ENCODE measurements around the gene GMDS.

The GMDS gene

DNA sequence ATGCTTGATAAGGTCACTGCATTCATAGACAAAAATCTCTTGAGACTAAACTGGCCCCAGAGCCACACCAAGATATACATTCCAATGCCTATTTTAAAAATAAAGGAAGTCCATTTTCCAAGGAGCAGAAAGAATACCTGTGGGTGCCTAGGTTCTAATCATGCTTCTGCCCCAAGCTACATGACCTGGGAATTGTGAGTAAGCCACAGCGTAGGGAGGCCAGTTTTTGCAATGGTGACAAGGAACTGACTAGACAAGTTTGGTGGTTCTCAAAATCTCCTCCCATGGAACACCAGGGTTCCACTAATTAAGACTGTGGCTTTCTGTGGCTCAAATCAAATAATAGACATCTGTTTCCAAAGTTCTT lies 83.3 kb downstream of the GMDS start:
- H3K4me2 ChIP-seq (ENCODE audit: low read length, poor library complexity, severe bottlenecking) = no peak overlapping the region
- H2BK12ac ChIP-seq (ENCODE audit: low read length in 2 of 2) = no peak overlapping the region
- no peak overlapping the region for H3K14ac ChIP-seq (ENCODE audit: low read length in 2 of 2)
- H2AFZ ChIP-seq (ENCODE audit: low read depth, low read length) = no peak overlapping the region
- no peak overlapping the region for H3K23ac ChIP-seq (ENCODE audit: low read length in 2 of 2)
- H3K27ac ChIP-seq (ENCODE audit: low read length, poor library complexity, severe bottlenecking) = no peak overlapping the region
- H4K8ac ChIP-seq (ENCODE audit: low read length) = no peak overlapping the region
- H2BK15ac ChIP-seq (ENCODE audit: low read depth, poor library complexity, severe bottlenecking) = no peak overlapping the region
- H3K4me1 ChIP-seq (ENCODE audit: control insufficient read depth, insufficient read depth, low read depth, low read length) = peaks cover 8% of the 10 kb centered on the region
- H3K4me3 ChIP-seq (ENCODE audit: insufficient read depth in 1 of 2, low read depth in 1 of 2, low read length in 2 of 2) = no peak overlapping the region
- H3K18ac ChIP-seq (ENCODE audit: low read depth in 1 of 2, low read length in 2 of 2) = no peak overlapping the region
- H2BK5ac ChIP-seq (ENCODE audit: low read depth, low read length, poor library complexity, severe bottlenecking) = no peak overlapping the region
- no peak overlapping the region for H2AK5ac ChIP-seq (ENCODE audit: low read length, severe bottlenecking)
- H3K27me3 ChIP-seq (ENCODE audit: control insufficient read depth in 1 of 2, insufficient read depth in 1 of 2, low read length in 2 of 2) = no peaks in the 10 kb centered on the region
- H2BK120ac ChIP-seq (ENCODE audit: low read depth, low read length) = no peak overlapping the region
- no peak overlapping the region for H3K9ac ChIP-seq (ENCODE audit: low read length)
- no peak for DNase-seq
- no peak overlapping the region for H4K91ac ChIP-seq (ENCODE audit: low read length)
- H3K4ac ChIP-seq (ENCODE audit: low read depth in 1 of 2, low read length in 2 of 2) = no peak overlapping the region
- peaks cover 29% of the 10 kb centered on the region for H3K79me1 ChIP-seq (replicated peaks; ENCODE audit: low read length, poor library complexity, severe bottlenecking)
- no peaks in the 10 kb centered on the region for H3K36me3 ChIP-seq (ENCODE audit: control insufficient read depth in 1 of 2, insufficient read depth in 2 of 2, low read depth in 1 of 2, low read length in 2 of 2)
- WGBS = 100% methylated on average over 1 of the region's 1 CpG
- H3K9me3 ChIP-seq (ENCODE audit: control insufficient read depth, low read length) = no peaks in the 10 kb centered on the region

DNA sequence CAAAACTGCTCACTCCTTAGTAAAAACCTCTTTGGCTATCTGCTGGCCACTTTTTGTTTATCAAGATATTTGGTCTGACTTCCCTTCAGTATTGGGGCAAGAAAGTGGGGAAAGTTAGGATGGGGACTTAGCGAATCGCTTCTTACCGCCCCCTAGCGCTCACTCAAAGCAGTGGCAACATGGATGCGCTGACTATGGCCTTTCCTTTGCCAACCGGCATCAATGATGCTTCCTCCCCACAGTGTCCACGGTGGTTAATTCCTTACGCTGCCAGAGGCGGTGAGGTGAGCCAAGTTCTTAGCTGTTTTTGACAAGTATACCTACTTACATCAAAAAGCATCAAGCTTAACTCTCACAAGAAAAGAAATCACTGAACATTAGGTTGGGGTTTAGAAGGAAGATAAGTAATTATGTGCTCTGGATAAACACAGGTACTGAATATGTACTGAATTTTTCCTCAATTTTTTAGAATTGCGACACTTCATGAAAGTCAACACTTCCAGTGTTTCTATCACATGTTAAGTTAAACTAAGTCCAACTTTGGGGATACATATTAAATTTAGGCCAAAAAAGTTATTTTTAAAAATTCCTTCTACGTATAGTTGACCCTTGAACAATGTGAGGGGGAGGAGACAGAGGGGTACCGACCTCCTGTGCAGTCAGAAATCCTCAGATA lies 86.7 kb downstream of the GMDS start:
- no peaks in the 10 kb centered on the region for H3K36me3 ChIP-seq (ENCODE audit: control insufficient read depth in 1 of 2, insufficient read depth in 2 of 2, low read depth in 1 of 2, low read length in 2 of 2)
- H4K8ac ChIP-seq (ENCODE audit: low read length) = no peak overlapping the region
- no peak overlapping the region for H2BK120ac ChIP-seq (ENCODE audit: low read depth, low read length)
- no peak overlapping the region for H2BK5ac ChIP-seq (ENCODE audit: low read depth, low read length, poor library complexity, severe bottlenecking)
- WGBS = 49% methylated on average over 8 of the region's 12 CpGs
- peak overlapping the region; percentile 53 for H3K9ac ChIP-seq (ENCODE audit: low read length)
- no peak overlapping the region for H2BK15ac ChIP-seq (ENCODE audit: low read depth, poor library complexity, severe bottlenecking)
- no peak overlapping the region for H3K4me3 ChIP-seq (ENCODE audit: insufficient read depth in 1 of 2, low read depth in 1 of 2, low read length in 2 of 2)
- H3K27ac ChIP-seq (ENCODE audit: low read length, poor library complexity, severe bottlenecking) = no peak overlapping the region
- H4K91ac ChIP-seq (ENCODE audit: low read length) = no peak overlapping the region
- H3K14ac ChIP-seq (ENCODE audit: low read length in 2 of 2) = no peak overlapping the region
- no peak overlapping the region for H3K18ac ChIP-seq (ENCODE audit: low read depth in 1 of 2, low read length in 2 of 2)
- no peak overlapping the region for H3K4ac ChIP-seq (ENCODE audit: low read depth in 1 of 2, low read length in 2 of 2)
- no peaks in the 10 kb centered on the region for H3K27me3 ChIP-seq (ENCODE audit: control insufficient read depth in 1 of 2, insufficient read depth in 1 of 2, low read length in 2 of 2)
- no peak overlapping the region for H3K23ac ChIP-seq (ENCODE audit: low read length in 2 of 2)
- H3K4me2 ChIP-seq (ENCODE audit: low read length, poor library complexity, severe bottlenecking) = no peak overlapping the region
- DNase-seq = peak; percentile 18
- no peak overlapping the region for H2BK12ac ChIP-seq (ENCODE audit: low read length in 2 of 2)
- no peak overlapping the region for H2AK5ac ChIP-seq (ENCODE audit: low read length, severe bottlenecking)
- H3K4me1 ChIP-seq (ENCODE audit: control insufficient read depth, insufficient read depth, low read depth, low read length) = peaks cover 6% of the 10 kb centered on the region
- H2AFZ ChIP-seq (ENCODE audit: low read depth, low read length) = no peak overlapping the region
- no peaks in the 10 kb centered on the region for H3K9me3 ChIP-seq (ENCODE audit: control insufficient read depth, low read length)
- H3K79me1 ChIP-seq (replicated peaks; ENCODE audit: low read length, poor library complexity, severe bottlenecking) = peaks cover 17% of the 10 kb centered on the region

DNA sequence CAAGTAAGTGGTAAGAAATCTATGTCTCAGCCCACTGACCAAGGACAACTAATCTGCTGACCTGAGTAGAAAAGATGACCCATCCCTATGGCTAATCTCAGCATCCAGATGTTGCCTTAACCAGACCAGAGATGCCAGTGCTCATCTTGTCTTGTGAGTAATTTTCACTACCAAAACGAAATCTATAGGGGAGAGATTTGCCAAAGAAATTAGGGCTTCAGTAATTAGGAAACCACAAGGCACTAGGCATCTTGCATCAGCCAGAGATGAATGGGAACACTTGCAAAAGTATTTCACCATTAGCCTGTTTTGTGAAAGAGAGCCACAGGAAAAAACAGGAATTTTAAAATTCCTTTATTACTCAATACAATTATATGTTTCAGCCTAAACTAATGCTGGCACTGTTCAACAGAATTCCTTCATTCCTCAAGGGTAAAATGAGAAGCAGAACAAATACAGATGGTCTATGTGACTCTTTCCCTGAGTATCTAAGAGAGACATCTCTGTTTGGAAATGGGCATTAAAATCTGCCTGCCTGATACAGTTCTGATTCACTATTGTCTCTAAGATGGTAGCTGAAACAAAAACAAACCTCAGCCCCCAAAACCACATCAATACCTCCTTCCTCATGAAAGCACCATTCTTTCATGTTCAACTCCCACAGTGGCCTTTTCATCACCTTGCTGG lies 87.8 kb downstream of the GMDS start:
- H3K79me1 ChIP-seq (replicated peaks; ENCODE audit: low read length, poor library complexity, severe bottlenecking) = peaks cover 10% of the 10 kb centered on the region
- H2BK120ac ChIP-seq (ENCODE audit: low read depth, low read length) = no peak overlapping the region
- no peak overlapping the region for H3K4me2 ChIP-seq (ENCODE audit: low read length, poor library complexity, severe bottlenecking)
- H3K9ac ChIP-seq (ENCODE audit: low read length) = peak overlapping the region; percentile 53
- no peak overlapping the region for H3K18ac ChIP-seq (ENCODE audit: low read depth in 1 of 2, low read length in 2 of 2)
- no peak overlapping the region for H3K4me3 ChIP-seq (ENCODE audit: insufficient read depth in 1 of 2, low read depth in 1 of 2, low read length in 2 of 2)
- H3K36me3 ChIP-seq (ENCODE audit: control insufficient read depth in 1 of 2, insufficient read depth in 2 of 2, low read depth in 1 of 2, low read length in 2 of 2) = no peaks in the 10 kb centered on the region
- DNase-seq = peak; percentile 9
- 87% methylated on average over 1 of the region's 1 CpG for WGBS
- no peak overlapping the region for H2BK15ac ChIP-seq (ENCODE audit: low read depth, poor library complexity, severe bottlenecking)
- H3K14ac ChIP-seq (ENCODE audit: low read length in 2 of 2) = no peak overlapping the region
- H2BK5ac ChIP-seq (ENCODE audit: low read depth, low read length, poor library complexity, severe bottlenecking) = no peak overlapping the region
- H2AFZ ChIP-seq (ENCODE audit: low read depth, low read length) = no peak overlapping the region
- no peak overlapping the region for H4K8ac ChIP-seq (ENCODE audit: low read length)
- H2AK5ac ChIP-seq (ENCODE audit: low read length, severe bottlenecking) = no peak overlapping the region
- no peaks in the 10 kb centered on the region for H3K9me3 ChIP-seq (ENCODE audit: control insufficient read depth, low read length)
- no peak overlapping the region for H4K91ac ChIP-seq (ENCODE audit: low read length)
- peaks cover 4% of the 10 kb centered on the region for H3K4me1 ChIP-seq (ENCODE audit: control insufficient read depth, insufficient read depth, low read depth, low read length)
- peak overlapping the region; percentile 32 for H3K27ac ChIP-seq (ENCODE audit: low read length, poor library complexity, severe bottlenecking)
- no peak overlapping the region for H3K23ac ChIP-seq (ENCODE audit: low read length in 2 of 2)
- no peak overlapping the region for H3K4ac ChIP-seq (ENCODE audit: low read depth in 1 of 2, low read length in 2 of 2)
- no peak overlapping the region for H2BK12ac ChIP-seq (ENCODE audit: low read length in 2 of 2)
- H3K27me3 ChIP-seq (ENCODE audit: control insufficient read depth in 1 of 2, insufficient read depth in 1 of 2, low read length in 2 of 2) = no peaks in the 10 kb centered on the region

DNA sequence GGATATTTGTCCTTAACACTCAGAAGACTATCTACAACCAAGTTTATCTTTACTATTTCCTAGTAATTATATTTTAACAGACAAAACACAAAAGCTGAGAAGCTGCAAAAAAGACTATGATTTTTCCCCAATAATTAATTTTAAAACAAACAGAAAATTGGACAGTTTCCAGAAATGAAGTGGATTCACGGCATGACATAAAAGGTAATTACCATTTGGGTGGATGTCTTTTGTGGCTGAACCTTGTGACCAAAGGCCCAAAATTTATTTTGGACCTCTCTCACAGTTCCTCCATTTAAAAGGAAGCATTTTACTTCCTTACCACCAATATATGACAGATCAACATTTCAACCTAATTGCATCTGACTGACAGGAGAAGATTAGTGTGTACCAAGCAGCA lies 90.2 kb downstream of the GMDS start:
- Histone ChIP-seq H2AFZ (ENCODE audit: low read depth, low read length) (no peak overlapping the region), H3K9ac (ENCODE audit: low read length) (no peak overlapping the region), H3K4me1 (ENCODE audit: control insufficient read depth, insufficient read depth, low read depth, low read length) (no peaks in the 10 kb centered on the region), H3K14ac (ENCODE audit: low read length in 2 of 2) (no peak overlapping the region), H2BK120ac (ENCODE audit: low read depth, low read length) (no peak overlapping the region), H3K23ac (ENCODE audit: low read length in 2 of 2) (no peak overlapping the region), H4K8ac (ENCODE audit: low read length) (no peak overlapping the region), H4K91ac (ENCODE audit: low read length) (no peak overlapping the region), H3K27ac (ENCODE audit: low read length, poor library complexity, severe bottlenecking) (no peak overlapping the region), H2BK5ac (ENCODE audit: low read depth, low read length, poor library complexity, severe bottlenecking) (no peak overlapping the region), H2AK5ac (ENCODE audit: low read length, severe bottlenecking) (no peak overlapping the region), H3K4me3 (ENCODE audit: insufficient read depth in 1 of 2, low read depth in 1 of 2, low read length in 2 of 2) (no peak overlapping the region), H3K9me3 (ENCODE audit: control insufficient read depth, low read length) (no peaks in the 10 kb centered on the region), H3K4me2 (ENCODE audit: low read length, poor library complexity, severe bottlenecking) (no peak overlapping the region), H3K18ac (ENCODE audit: low read depth in 1 of 2, low read length in 2 of 2) (no peak overlapping the region), H3K36me3 (ENCODE audit: control insufficient read depth in 1 of 2, insufficient read depth in 2 of 2, low read depth in 1 of 2, low read length in 2 of 2) (no peaks in the 10 kb centered on the region), H2BK12ac (ENCODE audit: low read length in 2 of 2) (no peak overlapping the region), H3K27me3 (ENCODE audit: control insufficient read depth in 1 of 2, insufficient read depth in 1 of 2, low read length in 2 of 2) (no peaks in the 10 kb centered on the region), H3K79me1 (replicated peaks; ENCODE audit: low read length, poor library complexity, severe bottlenecking) (peaks cover 5% of the 10 kb centered on the region), H2BK15ac (ENCODE audit: low read depth, poor library complexity, severe bottlenecking) (no peak overlapping the region), H3K4ac (ENCODE audit: low read depth in 1 of 2, low read length in 2 of 2) (no peak overlapping the region)
- DNase-seq = no peak
- WGBS = no CpG with 5 or more reads among the region's 1 CpG

Measured in mesenchymal stem cell (in vitro differentiated cells and primary cell).